Measurements from ENCODE around the gene NCAPG2.

Gene NCAPG2

GRCh38 chr7:158623241-158623640 is 81.4 kb downstream of the NCAPG2 start:
- no peak for DNase-seq

GRCh38 chr7:158620839-158621441 is 83.7 kb downstream of the NCAPG2 start:
- DNase-seq: no peak

GRCh38 chr7:158620418-158620817 is 84.2 kb downstream of the NCAPG2 start:
- no peak for DNase-seq

GRCh38 chr7:158618745-158619140 is 85.9 kb downstream of the NCAPG2 start:
- DNase-seq: no peak

- DNase-seq: no peak
Observed at GRCh38 chr7:158617737-158618128, 86.9 kb downstream of the NCAPG2 start.

- DNase-seq: no peak
Observed at GRCh38 chr7:158616050-158616449, 88.6 kb downstream of the NCAPG2 start.

GRCh38 chr7:158614700-158615099 is 89.9 kb downstream of the NCAPG2 start:
- no peak for DNase-seq

GRCh38 chr7:158613481-158613880 is 91.1 kb downstream of the NCAPG2 start:
- no peak for DNase-seq

GRCh38 chr7:158612546-158612945 is 92.1 kb downstream of the NCAPG2 start:
- DNase-seq: no peak

GRCh38 chr7:158611541-158611940 is 93.1 kb downstream of the NCAPG2 start:
- DNase-seq: no peak

- no peak for DNase-seq
Observed at GRCh38 chr7:158609313-158609974, 95.2 kb downstream of the NCAPG2 start.

- DNase-seq: no peak
Observed at GRCh38 chr7:158607563-158607962, 97.0 kb downstream of the NCAPG2 start.

- no peak for DNase-seq
Observed at GRCh38 chr7:158606671-158607424, 97.8 kb downstream of the NCAPG2 start.

GRCh38 chr7:158606129-158606528 is 98.5 kb downstream of the NCAPG2 start:
- DNase-seq: no peak

- DNase-seq: no peak
Observed at GRCh38 chr7:158603773-158604755, 100.5 kb downstream of the NCAPG2 start.

- DNase-seq: no peak
Observed at GRCh38 chr7:158602905-158603772, 101.5 kb downstream of the NCAPG2 start.

GRCh38 chr7:158602041-158602440 is 102.6 kb downstream of the NCAPG2 start:
- no peak for DNase-seq

GRCh38 chr7:158601090-158601489 is 103.5 kb downstream of the NCAPG2 start:
- DNase-seq: no peak

- DNase-seq: no peak
Observed at GRCh38 chr7:158596745-158597144, 107.9 kb downstream of the NCAPG2 start.

- DNase-seq: no peak
Observed at GRCh38 chr7:158596309-158596708, 108.3 kb downstream of the NCAPG2 start.

- peak in 1 of 2 donors; percentile 6 for DNase-seq
Observed at GRCh38 chr7:158595068-158595467, 109.5 kb downstream of the NCAPG2 start.

- DNase-seq: no peak
Observed at GRCh38 chr7:158592541-158592940, 112.1 kb downstream of the NCAPG2 start.
